HK-2 (cell line): ENCODE results near the gene CACNA1A.
"Not testable (repeated sequence)": the region's sequence is repeated elsewhere in the genome, so short reads cannot be mapped to it uniquely, and the experiment has no call there.

Source experiments
- DNase-seq: peaks from one replicate; pipeline ENCODE4 v3.0.0-alpha.2; 2018; ENCODE audit not compliant: unreplicated experiment

CACNA1A gene

DNA sequence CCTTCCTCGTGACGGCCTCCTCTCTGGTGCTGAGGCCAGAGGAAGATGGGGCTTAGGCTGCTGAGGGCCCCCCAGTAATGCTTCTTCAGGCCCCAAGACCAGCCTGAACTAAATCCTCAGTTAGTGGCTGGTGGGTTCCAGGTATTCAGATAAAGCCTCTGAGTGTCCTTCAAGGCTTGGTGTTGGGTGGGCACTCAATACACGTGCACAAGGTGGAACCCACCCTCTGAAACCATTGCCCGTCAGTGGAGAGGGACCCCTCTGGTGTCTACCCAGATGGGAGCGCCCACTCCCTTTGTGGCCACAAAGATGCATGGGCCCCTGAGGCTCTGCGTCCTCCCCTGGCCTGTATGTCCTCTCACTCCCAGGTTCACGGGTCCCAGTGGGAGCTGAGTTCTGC lies 277.0 kb downstream of the CACNA1A start:
- no peak for DNase-seq

GRCh38 chr19:13228561-13228960 lies 277.7 kb downstream of the CACNA1A start:
- DNase-seq, result no peak

DNA sequence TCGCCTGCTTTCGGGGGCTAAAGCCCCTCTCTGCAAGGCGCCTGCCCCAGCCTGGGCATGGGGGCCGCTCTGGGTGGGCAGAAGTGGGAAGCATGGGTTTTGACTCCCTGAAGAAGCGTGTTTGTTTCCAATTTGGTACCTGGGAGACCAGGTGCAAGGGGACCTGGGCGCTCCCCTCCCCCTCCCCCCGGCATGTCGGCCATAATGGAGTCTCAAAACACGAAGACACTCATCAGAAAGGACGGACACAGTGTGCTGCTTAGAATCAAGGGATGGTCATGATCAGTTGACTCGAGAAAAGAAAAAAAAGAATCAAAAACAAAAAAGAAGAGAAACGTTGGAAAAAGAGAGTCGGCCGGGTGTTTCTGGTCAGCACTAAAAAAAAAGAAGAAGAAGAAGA lies 279.3 kb downstream of the CACNA1A start:
- no peak for DNase-seq

- DNase-seq, result no peak
Measured at GRCh38 chr19:13225973-13226865, 280.1 kb downstream of the CACNA1A start.

DNA sequence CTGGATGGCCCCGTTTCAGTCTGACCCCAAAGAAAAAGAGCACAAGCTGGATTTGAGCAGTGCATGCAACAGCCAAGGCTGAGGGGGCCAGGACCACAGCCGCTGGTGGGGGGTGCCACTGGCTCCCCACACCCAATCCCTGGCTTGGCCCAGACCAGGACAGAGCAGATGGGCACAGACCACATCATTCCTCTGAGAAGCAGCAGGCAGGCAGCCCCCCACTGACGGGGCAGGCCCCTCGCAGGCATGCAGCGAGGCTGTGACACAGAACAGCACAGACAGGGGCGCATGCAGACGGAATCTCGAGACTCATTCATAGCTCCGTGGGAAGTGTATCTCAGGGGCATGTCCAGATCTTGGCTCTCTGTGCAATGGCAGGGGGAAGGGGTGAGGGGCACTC lies 281.2 kb downstream of the CACNA1A start:
- DNase-seq, result no peak

DNA sequence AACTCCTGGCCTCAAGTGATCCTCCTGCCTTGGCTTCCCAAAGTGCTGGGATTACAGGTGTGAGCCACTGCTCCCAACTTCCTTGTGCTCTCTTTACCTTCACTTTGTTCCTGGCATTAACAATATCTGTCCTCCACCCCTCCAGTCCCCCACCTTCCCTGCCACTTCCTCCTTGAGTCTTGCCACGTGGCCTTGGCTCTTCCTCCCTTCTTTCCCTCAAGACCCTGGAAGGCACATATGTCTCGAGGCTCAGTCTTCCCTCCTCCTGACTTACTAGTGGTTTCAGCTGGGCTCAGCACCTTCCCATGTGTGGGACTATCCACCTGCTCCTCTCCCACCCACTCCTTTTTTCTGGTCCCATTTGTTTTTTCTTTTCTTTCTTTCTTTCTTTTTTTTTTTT lies 285.4 kb downstream of the CACNA1A start:
- DNase-seq, result no peak

DNA sequence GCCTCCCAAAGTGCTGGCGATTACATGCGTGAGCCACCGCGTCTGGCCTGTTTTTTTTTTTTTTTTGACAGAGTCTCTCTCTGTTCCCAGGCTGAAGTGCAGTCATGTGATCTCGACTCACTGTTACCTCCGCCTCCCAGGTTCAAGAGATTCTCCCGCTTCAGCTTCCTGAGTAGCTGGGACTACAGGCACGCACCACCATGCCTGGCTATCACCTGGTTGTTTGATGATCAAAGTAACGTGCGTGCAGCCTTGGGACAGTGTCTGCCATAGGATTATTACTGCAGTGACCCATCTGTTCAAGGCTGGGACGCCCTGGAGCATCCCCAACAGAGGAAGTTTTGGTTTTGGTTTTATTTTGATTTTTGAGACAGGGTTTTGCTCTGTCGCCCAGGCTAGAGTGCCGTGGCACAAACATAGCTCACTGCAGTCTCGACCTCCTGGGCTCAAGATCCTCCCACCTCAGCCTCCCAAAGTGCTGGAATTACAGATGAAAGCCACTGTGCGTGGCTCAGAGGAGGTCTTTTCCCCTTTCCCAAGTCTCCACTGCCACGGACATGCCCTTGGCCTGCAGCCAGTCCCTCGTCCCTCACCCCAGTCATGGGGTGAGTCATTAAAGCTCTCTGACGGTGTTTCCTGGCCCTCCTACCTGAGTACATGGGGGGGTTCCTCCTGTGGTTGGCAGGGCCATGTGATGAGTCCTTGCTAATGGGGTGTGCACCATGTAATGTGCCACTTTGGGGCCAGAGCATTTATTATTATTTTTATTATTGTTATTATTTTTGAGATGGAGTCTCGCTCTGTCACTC lies 290.5 kb downstream of the CACNA1A start:
- no peak for DNase-seq

DNA sequence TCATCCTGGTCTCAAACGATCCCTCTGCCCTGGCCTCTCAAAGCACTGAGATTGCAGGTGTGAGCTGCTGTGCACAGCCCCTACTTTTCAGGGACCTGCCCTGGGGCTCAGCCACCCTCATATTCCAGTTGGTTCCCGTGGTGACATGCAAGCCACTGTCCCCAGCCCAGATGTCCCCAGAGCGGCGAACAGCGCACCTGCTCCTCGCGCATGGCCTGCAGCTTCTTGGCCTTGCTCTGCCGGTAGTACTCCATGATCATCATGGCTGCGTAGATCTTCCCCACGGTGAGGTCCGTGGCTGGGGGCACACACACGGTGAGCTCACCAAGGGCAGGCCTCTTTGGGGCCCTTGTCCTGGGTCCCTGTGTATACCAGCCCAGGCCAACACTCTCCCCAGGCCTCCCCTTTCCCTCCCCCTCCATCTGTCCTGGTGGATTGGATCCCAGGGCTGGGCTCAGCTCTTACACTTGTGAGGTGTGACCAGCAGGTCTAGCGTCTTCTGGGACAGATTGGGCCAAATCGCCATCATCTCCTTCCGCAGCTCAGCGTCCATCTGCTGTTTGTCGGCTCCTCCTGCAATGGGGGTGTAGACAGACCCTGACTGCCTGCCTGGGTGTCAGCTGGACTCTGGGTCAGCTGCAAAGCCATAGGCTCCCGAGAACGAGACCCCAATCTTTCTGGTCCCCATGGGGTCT lies 292.1 kb downstream of the CACNA1A start:
- DNase-seq, result no peak

DNA sequence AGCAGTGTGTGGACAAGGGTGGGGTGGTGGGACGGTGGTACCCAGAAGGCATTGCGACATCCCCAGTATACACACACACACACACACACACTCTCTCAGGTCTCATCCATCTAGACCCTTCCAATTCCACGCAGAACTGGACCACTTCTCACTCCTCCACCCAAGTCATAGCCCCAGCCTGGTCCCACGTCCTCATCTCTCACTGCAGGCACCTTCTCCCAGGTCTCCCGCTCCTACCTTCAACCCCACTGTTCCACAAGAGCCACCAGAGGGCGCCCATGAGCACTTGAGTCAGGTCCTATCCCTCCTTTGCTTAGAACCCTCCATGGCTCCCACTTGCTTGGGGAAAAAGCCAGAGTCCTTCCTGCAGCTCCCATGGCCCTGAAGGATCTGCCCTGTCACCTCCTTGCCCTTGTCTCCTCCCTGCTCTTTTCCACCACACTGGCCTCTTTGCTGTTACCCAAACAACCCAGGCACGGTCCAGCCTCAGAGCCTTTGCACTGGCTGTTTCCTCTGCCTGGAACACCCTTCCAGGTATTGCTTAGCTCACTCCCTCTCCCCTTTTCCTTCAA lies 293.4 kb downstream of the CACNA1A start:
- peak; percentile 45 for DNase-seq

DNA sequence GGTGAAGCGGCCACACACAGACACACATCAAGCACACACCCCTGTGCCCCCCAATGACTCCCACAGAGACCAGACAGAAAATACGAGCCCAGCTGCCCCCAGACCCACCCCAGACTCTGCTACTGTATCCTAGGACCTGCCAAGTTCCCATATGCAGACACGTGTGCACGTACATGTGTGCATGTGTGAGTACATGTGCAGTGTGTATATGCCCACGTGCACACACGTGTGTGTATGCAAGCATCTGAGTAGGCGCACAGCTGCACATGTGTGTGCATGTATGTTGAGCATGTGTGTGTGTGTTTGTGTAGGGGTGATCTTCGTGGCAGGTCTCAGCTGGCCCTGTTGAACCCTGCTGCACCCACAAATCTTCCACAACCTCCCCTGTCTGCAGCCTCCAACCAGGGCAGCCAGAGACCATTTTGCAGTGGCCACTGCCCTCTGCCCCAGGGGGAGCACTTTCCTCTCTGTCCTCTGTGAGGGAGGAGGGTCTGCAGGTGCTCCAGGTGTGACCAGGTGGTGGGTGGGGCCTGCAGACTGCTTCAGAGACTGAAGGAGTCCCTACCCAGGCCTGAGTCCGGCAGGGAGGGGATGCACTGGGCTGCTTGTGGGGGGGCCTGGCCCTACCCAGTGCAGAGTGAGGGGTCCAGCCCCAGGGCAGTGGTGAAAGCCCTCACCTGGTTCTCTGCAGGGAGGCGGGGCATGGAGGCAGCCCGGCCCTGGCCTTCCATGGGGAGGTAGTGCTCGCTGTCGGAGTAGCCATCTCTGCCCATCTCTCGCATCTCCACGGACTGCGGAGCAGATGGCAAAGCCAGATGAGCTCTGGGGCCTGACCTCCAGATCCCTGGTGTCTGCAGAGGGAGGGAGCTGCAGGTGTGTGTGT lies 294.6 kb downstream of the CACNA1A start:
- DNase-seq, result no peak

GRCh38 chr19:13210941-13211340 lies 295.3 kb downstream of the CACNA1A start:
- DNase-seq, result no peak

- no peak for DNase-seq
Measured at GRCh38 chr19:13210339-13210775, 295.9 kb downstream of the CACNA1A start.

- no peak for DNase-seq
Measured at GRCh38 chr19:13209484-13210338, 296.6 kb downstream of the CACNA1A start.

DNA sequence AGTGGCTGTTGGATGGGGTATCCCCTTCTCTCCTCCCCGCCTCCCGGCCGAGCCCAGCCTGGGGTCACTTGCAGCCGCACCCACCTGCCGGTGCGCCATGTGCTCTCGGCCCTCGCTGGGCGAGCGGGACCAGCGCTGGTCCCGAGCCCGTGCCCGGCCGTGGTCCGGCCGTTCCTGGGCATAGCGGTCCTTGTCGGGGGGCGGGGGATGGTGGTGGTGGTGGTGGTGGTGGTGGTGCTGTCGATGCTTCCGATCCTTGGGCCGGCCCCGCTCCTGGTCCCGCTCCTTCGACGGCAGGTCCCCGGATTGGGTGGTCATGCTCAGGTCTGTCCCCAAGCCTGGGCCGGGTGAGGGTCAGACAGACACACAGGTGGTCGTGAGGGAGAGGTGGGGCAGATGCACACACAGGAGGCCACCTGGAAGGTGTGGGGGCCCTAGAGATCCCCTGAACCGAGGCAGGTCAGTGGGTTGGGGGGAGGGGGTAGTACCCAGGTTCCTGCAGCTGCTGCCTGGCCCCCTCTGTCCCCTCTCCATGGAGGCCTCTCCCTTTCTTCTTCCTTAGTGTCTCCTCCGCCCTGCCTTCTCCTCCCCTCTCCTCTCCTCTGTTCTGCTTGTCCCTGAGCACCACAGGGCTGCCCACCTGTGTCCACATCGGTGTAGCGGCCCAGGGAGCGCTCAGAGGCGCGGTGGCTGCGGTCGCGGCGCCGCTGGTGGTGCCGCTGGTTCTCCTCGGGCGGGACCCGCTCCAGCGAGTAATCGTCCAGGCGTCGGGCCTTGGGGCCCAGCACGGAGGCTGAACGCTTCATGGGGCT lies 297.4 kb downstream of the CACNA1A start:
- DNase-seq, result no peak

DNA sequence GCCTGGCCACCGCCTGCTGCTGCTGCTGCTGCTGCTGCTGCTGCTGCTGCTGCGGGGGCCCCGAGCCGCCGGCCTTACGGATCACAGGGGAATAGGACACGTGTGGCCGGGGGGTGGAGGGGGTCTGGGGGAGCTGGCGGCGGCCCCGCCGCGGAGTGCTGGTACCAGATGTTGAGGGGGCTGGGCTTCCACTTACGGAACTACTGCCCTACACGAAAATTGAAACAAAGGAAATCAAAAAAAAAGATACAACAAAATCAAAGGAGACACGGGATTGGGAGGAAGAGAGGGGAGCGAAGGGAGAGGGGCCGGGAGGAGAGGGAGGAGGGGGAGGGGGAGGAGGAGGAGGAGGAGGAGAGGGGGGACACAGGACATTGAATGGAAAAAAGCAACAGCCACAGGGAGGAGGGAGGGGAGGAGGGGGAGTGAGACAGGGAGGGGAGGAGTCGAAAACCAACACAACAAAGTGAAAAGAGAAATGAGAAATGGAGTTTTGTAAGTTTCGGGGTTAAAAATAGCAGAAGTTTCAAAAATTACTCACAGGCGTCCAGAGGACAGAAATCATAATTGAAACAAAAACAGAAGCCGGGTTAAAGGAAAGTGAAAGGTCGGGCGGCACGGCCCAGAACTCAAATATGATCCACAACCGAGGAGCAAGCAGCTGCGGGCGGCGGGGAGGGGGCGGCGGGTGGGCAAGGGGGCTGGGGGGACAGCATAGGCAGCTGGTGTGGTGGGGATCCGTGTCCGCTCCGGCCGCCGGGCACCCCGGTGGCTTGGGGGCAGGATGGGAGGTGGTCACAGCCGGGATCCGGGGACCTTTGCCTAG lies 298.2 kb downstream of the CACNA1A start:
- DNase-seq, result no peak

DNA sequence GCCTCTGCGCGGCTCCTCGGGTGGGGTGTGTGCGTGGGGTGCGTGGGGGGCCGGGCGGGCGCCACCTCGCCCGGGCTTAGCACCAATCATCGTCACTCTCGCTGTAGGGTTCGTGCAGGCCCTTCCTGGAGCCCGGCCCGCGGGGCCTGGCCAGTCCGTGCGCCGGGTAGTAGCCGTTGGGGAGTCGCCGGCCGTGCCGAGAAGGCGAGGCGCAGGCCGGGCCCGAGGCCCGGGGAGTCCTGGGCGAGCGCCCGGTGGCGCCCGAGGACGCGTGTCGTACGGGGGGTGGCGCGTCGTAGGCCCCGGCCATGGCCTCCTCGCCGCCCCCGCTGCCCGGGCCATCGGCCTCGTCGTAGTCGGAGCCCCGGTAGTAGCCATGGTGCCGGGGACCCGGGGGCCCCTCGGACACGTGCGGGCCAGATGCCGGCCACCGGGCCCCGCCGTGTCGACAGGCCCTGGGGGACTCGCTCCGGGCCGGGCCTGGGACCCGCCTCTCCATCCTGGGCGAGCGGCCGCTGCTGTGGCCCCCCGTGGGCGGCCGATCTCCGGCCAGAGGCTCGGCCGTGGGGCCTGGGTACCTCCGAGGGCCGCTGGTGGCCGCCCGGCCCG lies 298.9 kb downstream of the CACNA1A start:
- no peak for DNase-seq

DNA sequence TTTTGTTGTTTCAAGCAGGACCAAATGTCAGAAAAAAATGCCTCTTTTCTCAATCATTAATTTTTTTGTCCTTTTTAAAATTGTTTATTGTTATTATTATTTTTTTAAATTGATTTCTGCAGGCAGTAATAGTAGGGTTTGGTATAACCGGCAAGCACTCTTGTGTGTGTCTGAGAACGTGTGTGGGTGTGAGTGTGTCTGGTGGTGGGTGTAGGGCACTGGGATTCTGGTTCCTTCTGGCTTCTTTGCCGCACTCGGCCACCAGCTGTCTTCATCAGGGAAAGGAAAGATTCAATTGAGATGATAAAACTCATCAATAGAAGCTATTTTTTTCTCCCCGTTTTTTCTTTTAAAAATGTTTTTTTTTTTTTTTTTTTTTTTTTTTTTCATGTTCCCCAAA lies 299.7 kb downstream of the CACNA1A start:
- DNase-seq, result no peak

DNA sequence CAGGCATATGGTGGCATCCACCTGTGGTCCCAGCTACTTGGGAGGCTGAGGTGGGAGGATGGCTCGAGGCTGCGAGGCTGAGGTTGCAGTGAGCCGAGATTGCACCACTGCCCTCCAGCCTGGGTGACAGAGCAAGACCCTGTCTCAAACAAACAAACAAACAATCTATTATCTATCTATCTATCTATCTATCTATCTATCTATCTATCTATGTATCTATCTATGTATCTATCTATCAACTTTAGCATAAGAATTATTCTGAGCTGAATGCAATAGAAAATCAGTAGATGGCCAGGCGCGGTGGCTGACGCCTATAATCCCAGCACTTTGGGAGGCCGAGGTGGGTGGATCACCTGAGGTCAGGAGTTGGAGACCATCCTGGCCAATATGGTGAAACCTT lies 304.2 kb downstream of the CACNA1A start:
- DNase-seq, result not testable (repeated sequence)
